Measurements from ENCODE around the gene CHST13.

CHST13 gene

GRCh38 chr3:126508564-126508964, 15.4 kb upstream of the CHST13 start:
- DNase-seq (ENCODE audit: low read depth in 3 of 3), result no peak

GRCh38 chr3:126509597-126510307, 14.2 kb upstream of the CHST13 start:
- no peak for DNase-seq (ENCODE audit: low read depth in 3 of 3)

- DNase-seq (ENCODE audit: low read depth in 3 of 3), result no peak
Measured at GRCh38 chr3:126510308-126510910, 13.5 kb upstream of the CHST13 start.

GRCh38 chr3:126511291-126511690, 12.7 kb upstream of the CHST13 start:
- no peak for DNase-seq (ENCODE audit: low read depth in 3 of 3)

GRCh38 chr3:126512026-126512425, 11.9 kb upstream of the CHST13 start:
- DNase-seq (ENCODE audit: low read depth in 3 of 3), result no peak

- DNase-seq (ENCODE audit: low read depth in 3 of 3), result no peak
Measured at GRCh38 chr3:126512916-126513650, 10.9 kb upstream of the CHST13 start.

GRCh38 chr3:126514161-126514560, 9.8 kb upstream of the CHST13 start:
- DNase-seq (ENCODE audit: low read depth in 3 of 3), result no peak

- DNase-seq (ENCODE audit: low read depth in 3 of 3), result no peak
Measured at GRCh38 chr3:126515066-126515706, 8.8 kb upstream of the CHST13 start.

- no peak for DNase-seq (ENCODE audit: low read depth in 3 of 3)
Measured at GRCh38 chr3:126516152-126516935, 7.6 kb upstream of the CHST13 start.

GRCh38 chr3:126516936-126517290, 7.0 kb upstream of the CHST13 start:
- no peak for DNase-seq (ENCODE audit: low read depth in 3 of 3)

GRCh38 chr3:126517291-126517951, 6.5 kb upstream of the CHST13 start, which contains the start of gene UROC1:
Gene UROC1, minus strand, starts transcription at chr3:126517773. Its CDS starts 54 bp downstream, at chr3:126517719.
- DNase-seq (ENCODE audit: low read depth in 3 of 3), result no peak

- no peak for DNase-seq (ENCODE audit: low read depth in 3 of 3)
Measured at GRCh38 chr3:126517986-126518778, 5.8 kb upstream of the CHST13 start.

GRCh38 chr3:126518779-126519177, 5.2 kb upstream of the CHST13 start:
- DNase-seq (ENCODE audit: low read depth in 3 of 3), result no peak

GRCh38 chr3:126519506-126520455, 4.2 kb upstream of the CHST13 start:
- no peak for DNase-seq (ENCODE audit: low read depth in 3 of 3)

- no peak for DNase-seq (ENCODE audit: low read depth in 3 of 3)
Measured at GRCh38 chr3:126521122-126521891, 2.6 kb upstream of the CHST13 start.

- DNase-seq (ENCODE audit: low read depth in 3 of 3), result peak in 2 of 3 experiments; percentile 6 to 12
Measured at GRCh38 chr3:126522363-126522788, 1.6 kb upstream of the CHST13 start.

GRCh38 chr3:126524429-126524988, 554 bp downstream of the CHST13 start:
- no peak for DNase-seq (ENCODE audit: low read depth in 3 of 3)

Measured in stimulated activated CD4-positive, alpha-beta T cell treated with anti-CD3 and anti-CD28 coated beads, TNF-alpha, amount 100 ng/mL, for 4 hours (primary cell).